SH-SY5Y (cell line): Measurements from ENCODE around the gene LRRC52.

Experiments
- GATA2 ChIP-seq: IDR thresholded peaks from 2 replicates; pipeline ENCODE4 v1.6.1; 2011; ENCODE audit warnings: mild to moderate bottlenecking, low read depth, low read length
- GATA3 ChIP-seq: IDR thresholded peaks from 2 replicates; pipeline ENCODE4 v1.6.1; 2011; ENCODE audit warnings: low read depth, mild to moderate bottlenecking, low read length, moderate library complexity

DNA sequence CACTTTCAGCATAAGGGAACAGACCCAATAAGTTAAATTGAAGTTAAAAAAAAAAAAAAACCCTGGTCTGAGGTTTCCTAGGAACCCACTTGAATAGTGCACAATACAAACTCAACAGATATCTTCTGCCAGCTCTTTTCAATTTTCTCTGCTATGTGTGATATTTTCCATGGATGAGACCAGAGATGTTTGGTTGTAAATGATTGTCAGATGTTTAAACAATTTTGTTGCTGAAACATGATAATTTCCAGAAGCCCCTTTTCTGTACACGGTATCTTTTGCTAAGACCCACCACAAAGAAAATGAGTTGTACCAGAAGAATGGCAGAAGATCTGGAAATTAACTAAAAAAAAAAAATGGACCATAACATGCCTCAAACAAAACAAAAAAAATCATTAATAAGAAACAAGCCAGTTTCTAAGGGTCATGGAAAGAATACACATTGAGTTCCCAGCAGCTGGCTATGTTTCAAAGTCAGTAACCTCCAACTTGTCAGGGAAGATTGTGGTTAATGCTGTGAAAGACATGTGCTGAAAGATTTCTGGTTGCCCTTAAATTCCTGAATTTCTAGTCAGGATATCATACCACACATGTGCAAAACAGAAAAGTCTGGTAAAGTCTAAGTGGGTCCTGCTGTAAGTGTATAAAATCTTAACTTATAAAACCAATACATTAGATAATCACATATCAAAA, 51.6 kb downstream of the LRRC52 start:
- TF ChIP-seq GATA3 (no peak), GATA2 (no peak)
